Heart right ventricle (tissue), 16 donors: Measurements from ENCODE around the gene ANO2. TPM values are rescaled to one million over a fixed set of nuclear protein-coding genes. Genes with fewer than 3 reads are reported as not detected.

Experiments
- ATAC-seq, 8 donors: fragments of 200-7000 bp; cut with Tn5 transposase; one replicate each; pipeline ENCODE4 v1.9.1; 2020; ENCODE audit warnings: mild to moderate bottlenecking in 8 of 8, moderate library complexity in 8 of 8, moderate number of reproducible peaks in 1 of 8
- DNase-seq, 2 donors: peaks; one replicate each; pipeline ENCODE4 v3.0.0-alpha.2; 2020
- H3K27ac ChIP-seq, 10 donors: fragments of 200-600 bp; sonication (generic) in 2 of 10; one replicate each; pipeline versions ENCODE4 v1.5.0 to v1.8.0; 2020 to 2022; ENCODE audit warnings: mild to moderate bottlenecking in 3 of 10
- H3K27me3 ChIP-seq, 7 donors: fragments of 200-600 bp; one replicate each; pipeline ENCODE4 v1.8.0; 2021 to 2022; ENCODE audit warnings: mild to moderate bottlenecking in 2 of 7
- H3K36me3 ChIP-seq, 9 donors: fragments of 200-600 bp; sonication (generic) in 1 of 9; one replicate each; pipeline versions ENCODE4 v1.5.0 to v1.8.0; 2020 to 2022; ENCODE audit warnings: mild to moderate bottlenecking in 2 of 9
- H3K4me1 ChIP-seq, 9 donors: fragments of 200-600 bp; sonication (generic) in 1 of 9; one replicate each; pipeline versions ENCODE4 v1.5.0 to v1.8.0; 2020 to 2022; ENCODE audit warnings: mild to moderate bottlenecking in 4 of 9
- H3K4me3 ChIP-seq, 10 donors: fragments of 200-600 bp; sonication (generic) in 2 of 10; one replicate each; pipeline versions ENCODE4 v1.5.0 to v1.8.0; 2020 to 2022; ENCODE audit warnings: mild to moderate bottlenecking in 7 of 10, moderate library complexity in 2 of 10
- H3K9me3 ChIP-seq, 11 donors: fragments of 200-600 bp in 10 of 11; sonication (generic) in 2 of 11; one replicate each; pipeline versions ENCODE4 v1.5.0 to v1.8.0; 2013 to 2022; ENCODE audit warnings: mild to moderate bottlenecking in 2 of 11, control low read depth in 1 of 11, moderate library complexity in 1 of 11
- CTCF ChIP-seq, 9 donors: fragments of 200-600 bp; sonication (generic) in 2 of 9; IDR thresholded peaks; one replicate each; pipeline versions ENCODE4 v1.5.0 to v1.8.0; 2021 to 2022; ENCODE audit warnings: antibody characterized with exemption in 9 of 9, mild to moderate bottlenecking in 5 of 9, moderate library complexity in 1 of 9
- WGBS, 2 donors: extraction: QIAGEN DNeasy Blood & Tissue Kit; methylation state at CpG; one replicate each; pipeline ENCODE4 v1.1.7; 2013; ENCODE audit warnings: inconsistent platforms in 1 of 2; 5-methylcytosine and 5-hydroxymethylcytosine counted together
- intact Hi-C, 10 donors: fragments of 100-400 bp; cut with DNase I; formaldehyde crosslinking; loops; one replicate each; pipeline versions ENCODE4 v1.11.1 to v1.14.2; 2022
- polyA plus RNA-seq, 2 donors: library from polyadenylated mRNA; stranded (reverse); fragments of 200-250 nt; gene quantifications; one replicate each; pipeline ENCODE4 v1.2.3, GENCODE V29; 2013
- total RNA-seq, 10 donors: library from RNA; stranded (reverse); fragmentation: NEBNext Ultra II Directional in 3 of 10; extraction: Animal tissue kit (Norgen Biotek cat#: 25700) in 3 of 10; gene quantifications; one replicate each; pipeline versions ENCODE4 v1.2.1 to v1.2.4, GENCODE V29; 2021 to 2023
- donor health status: Arrhythmogenic right ventricular cardiomyopathy.
- donor health status: ischemic (EF 13 %, LVEDD 7.1; RV severe dilation, severe dysfunction).
- donor health status: healthy with polysubstance abuse.
- donor health status: DM: no; HTN: yes; CAD: no.
- donor health status: DM: no; HTN: no; CAD: no.
- donor health status: ischemic (EF 25% LVEDD 6.9; RV normal size, moderate dysfunction).
- donor health status: ischemic (EF 25% LVEDD 5.7; RV mildly dilated, moderate dysfunction).
- donor health status: healthy.
- donor health status: DM: yes; HTN: yes; CAD: no.
- donor health status: Ischemic cardiomyopathy.
- donor health status: ischemic (EF 35%, LVEDD 5.7; RV mildly dilated, moderate dysfunction).
- donor health status: nonischemic (EF 11% LVEDD 7.7; RV severe dilation, severe dysfunction).
- donor health status: DM: yes; HTN: yes; CAD: no.
- donor health status: PGD.
- donor health status: ischemic (EF 29% LVEDD 5.4; RV normal size, mild dysfunction).
- donor health status: nonischemic (EF 23%, LVEDD 6.1; RV moderate dilation, normal function).

Gene ANO2
- total and polyA plus RNA-seq, 12 donors: 4.0 to 15.2 (median 12.0) TPM

GRCh38 chr12:5648692-5649359 lies 296.2 kb downstream of the ANO2 start:
- peaks cover 0 to 7% (median 0%) of the 10 kb centered on the region in 11 donors for H3K9me3 ChIP-seq
- peak in 1 of 2 donors; percentile 16 for DNase-seq
- H3K27me3 ChIP-seq: peaks cover 0 to 16% (median 0%) of the 10 kb centered on the region in 7 donors
- intact Hi-C loops: loop anchor here in 3 of 10 donors (1.0 to 5.0 kb wide), 3 partner anchors 217 to 221 kb away; partner anchors contain the start of gene NTF3 (in 1 of the 3)
- peak in 7 of 8 donors; percentile 43 to 74 (median 71) for ATAC-seq
- H3K4me3 ChIP-seq: no peak overlapping the region
- H3K36me3 ChIP-seq: no peaks in the 10 kb centered on the region
- TF ChIP-seq CTCF (IDR thresholded peaks at IDR 0.05): peak; percentile 25 to 68 (median 54)
- H3K27ac ChIP-seq: no peak overlapping the region
- WGBS, 2 donors: 34 to 38% methylated on average over 9 of the region's 9 CpGs
- H3K4me1 ChIP-seq: peaks cover 0 to 12% (median 6%) of the 10 kb centered on the region in 9 donors

GRCh38 chr12:5643266-5643665 lies 301.8 kb downstream of the ANO2 start:
- no peak for DNase-seq
- H3K27ac ChIP-seq: no peak overlapping the region
- H3K4me3 ChIP-seq: no peak overlapping the region
- peaks cover 0 to 4% (median 0%) of the 10 kb centered on the region in 7 donors for H3K27me3 ChIP-seq
- peaks cover 0 to 2% (median 0%) of the 10 kb centered on the region in 9 donors for H3K4me1 ChIP-seq
- intact Hi-C loops: no loop called here
- H3K36me3 ChIP-seq: no peaks in the 10 kb centered on the region
- ATAC-seq: no peak
- H3K9me3 ChIP-seq: no peaks in the 10 kb centered on the region
- WGBS, 2 donors: 33 to 46% methylated on average over 2 of the region's 2 CpGs
- TF ChIP-seq CTCF (IDR thresholded peaks at IDR 0.05): no peak

- H3K4me1 ChIP-seq: peaks cover 0 to 14% (median 0%) of the 10 kb centered on the region in 9 donors
- no peak overlapping the region for H3K27ac ChIP-seq
- no peaks in the 10 kb centered on the region for H3K9me3 ChIP-seq
- H3K27me3 ChIP-seq: peaks cover 0 to 22% (median 3%) of the 10 kb centered on the region in 7 donors
- TF ChIP-seq CTCF (IDR thresholded peaks at IDR 0.05): no peak
- H3K4me3 ChIP-seq: no peak overlapping the region
- intact Hi-C loops: no loop called here
- H3K36me3 ChIP-seq: no peaks in the 10 kb centered on the region
- WGBS, 2 donors: 86 to 89% methylated on average over 4 of the region's 4 CpGs
- DNase-seq (no peak), ATAC-seq (no peak)
Observed at GRCh38 chr12:5637698-5638097, 307.4 kb downstream of the ANO2 start.

- DNase-seq: no peak
- Histone ChIP-seq H3K4me1 (peaks cover 0 to 22% (median 0%) of the 10 kb centered on the region in 9 donors), H3K4me3 (no peak overlapping the region), H3K27ac (no peak overlapping the region), H3K27me3 (peaks cover 0 to 23% (median 3%) of the 10 kb centered on the region in 7 donors), H3K9me3 (no peaks in the 10 kb centered on the region), H3K36me3 (no peaks in the 10 kb centered on the region)
- no peak for ATAC-seq
- TF ChIP-seq CTCF (IDR thresholded peaks at IDR 0.05): no peak
- intact Hi-C loops: no loop called here
- 57 to 74% methylated on average over 4 of the region's 4 CpGs for WGBS, 2 donors
Observed at GRCh38 chr12:5636907-5637306, 308.2 kb downstream of the ANO2 start.
